H9 (cell line): ENCODE data around the gene IER5L. TPM values are rescaled to one million over a fixed set of nuclear protein-coding genes. Genes with fewer than 3 reads are reported as not detected.
A peak's percentile ranks its signal among the peaks of the same experiment; 100 is the strongest.

Experiments used
- DNase-seq: peaks from one replicate; pipeline ENCODE4 v3.0.0-alpha.2; 2017
- H2AFZ ChIP-seq: one replicate; pipeline ENCODE4 v1.6.1; 2013; ENCODE audit warnings: mild to moderate bottlenecking, low read length, control low read depth, moderate library complexity
- H2AK5ac ChIP-seq: 2 replicates; pipeline ENCODE4 v1.6.1; 2013; ENCODE audit warnings: low read length, control low read depth, mixed read lengths; ENCODE audit not compliant: insufficient read length
- H2BK120ac ChIP-seq: one replicate; pipeline ENCODE4 v1.6.1; 2013; ENCODE audit warnings: low read depth, mild to moderate bottlenecking, low read length, control low read depth, inconsistent platforms; ENCODE audit not compliant: poor library complexity, severe bottlenecking
- H2BK12ac ChIP-seq: 2 replicates; pipeline ENCODE4 v1.6.1; 2013; ENCODE audit warnings: low read length, control low read depth, mixed read lengths, low read depth; ENCODE audit not compliant: insufficient read length
- H2BK15ac ChIP-seq: 2 replicates; pipeline ENCODE4 v1.6.1; 2013; ENCODE audit warnings: low read depth, low read length, control low read depth
- H2BK20ac ChIP-seq: one replicate; pipeline ENCODE4 v1.6.1; 2013; ENCODE audit warnings: low read depth, mild to moderate bottlenecking, low read length, control low read depth, inconsistent platforms; ENCODE audit not compliant: poor library complexity, severe bottlenecking
- H2BK5ac ChIP-seq: 2 replicates; pipeline ENCODE4 v1.6.1; 2013; ENCODE audit warnings: low read length, control low read depth, mixed read lengths; ENCODE audit not compliant: insufficient read length
- H3K14ac ChIP-seq: 2 replicates; pipeline ENCODE4 v1.6.1; 2013; ENCODE audit warnings: low read length, control low read depth; ENCODE audit not compliant: insufficient read depth
- H3K18ac ChIP-seq: 2 replicates; pipeline ENCODE4 v1.6.1; 2013; ENCODE audit warnings: low read depth, mild to moderate bottlenecking, mixed read lengths, low read length, control low read depth; ENCODE audit not compliant: insufficient read length
- H3K23ac ChIP-seq: 2 replicates; pipeline ENCODE4 v1.6.1; 2013; ENCODE audit warnings: low read length, control low read depth, mixed read lengths, low read depth; ENCODE audit not compliant: insufficient read length
- H3K23me2 ChIP-seq: 2 replicates; pipeline ENCODE4 v1.6.1; 2013; ENCODE audit warnings: low read depth, mild to moderate bottlenecking, mixed read lengths, low read length, control low read depth; ENCODE audit not compliant: insufficient read length, poor library complexity, severe bottlenecking
- H3K27ac ChIP-seq: 2 replicates; pipeline ENCODE4 v1.5.1; 2013; ENCODE audit warnings: low read length, control low read depth, mixed read lengths, low read depth; ENCODE audit not compliant: insufficient read length
- H3K27me3 ChIP-seq: 2 replicates; pipeline ENCODE4 v1.6.1; 2013; ENCODE audit warnings: low read length, control low read depth, inconsistent platforms; ENCODE audit not compliant: insufficient read depth
- H3K4ac ChIP-seq: 2 replicates; pipeline ENCODE4 v1.6.1; 2013; ENCODE audit warnings: low read depth, mild to moderate bottlenecking, control low read depth, inconsistent platforms, low read length, moderate library complexity
- H3K4me1 ChIP-seq: 2 replicates; pipeline ENCODE4 v1.6.1; 2013; ENCODE audit warnings: low read length, control low read depth, inconsistent platforms; ENCODE audit not compliant: insufficient read depth
- H3K4me2 ChIP-seq: 2 replicates; pipeline ENCODE4 v1.6.1; 2013; ENCODE audit warnings: low read length, control low read depth, mixed read lengths; ENCODE audit not compliant: insufficient read length, insufficient read depth
- H3K56ac ChIP-seq: 2 replicates; pipeline ENCODE4 v1.6.1; 2013; ENCODE audit warnings: low read depth, mild to moderate bottlenecking, mixed read lengths, low read length, control low read depth; ENCODE audit not compliant: insufficient read length
- H3K79me1 ChIP-seq: 2 replicates; pipeline ENCODE4 v1.6.1; 2013; ENCODE audit warnings: low read depth, mild to moderate bottlenecking, moderate library complexity, low read length, control low read depth, inconsistent platforms; ENCODE audit not compliant: insufficient read depth, poor library complexity, severe bottlenecking
- H3K79me2 ChIP-seq: 2 replicates; pipeline ENCODE4 v1.6.1; 2013; ENCODE audit warnings: low read length, control low read depth, inconsistent platforms; ENCODE audit not compliant: insufficient read depth
- H3K9ac ChIP-seq: 2 replicates; pipeline ENCODE4 v1.6.1; 2013; ENCODE audit warnings: low read length, control low read depth, mixed read lengths; ENCODE audit not compliant: insufficient read length; ENCODE audit errors: extremely low read depth
- H3K9me3 ChIP-seq: one replicate; pipeline ENCODE4 v1.6.1; 2013; ENCODE audit warnings: low read depth, low read length, inconsistent platforms; ENCODE audit not compliant: control insufficient read depth
- H3T11ph ChIP-seq: one replicate; pipeline ENCODE4 v1.6.1; 2013; ENCODE audit warnings: mild to moderate bottlenecking, low read length, control low read depth, inconsistent platforms
- H4K20me1 ChIP-seq: one replicate; pipeline ENCODE4 v1.6.1; 2013; ENCODE audit not compliant: control insufficient read depth, insufficient read length, insufficient read depth
- H4K5ac ChIP-seq: 2 replicates; pipeline ENCODE4 v1.6.1; 2013; ENCODE audit warnings: low read depth, mild to moderate bottlenecking, mixed read lengths, low read length, control low read depth; ENCODE audit not compliant: insufficient read length
- H4K8ac ChIP-seq: replicated peaks from 2 replicates; pipeline ENCODE4 v1.6.1; 2013; ENCODE audit warnings: low read length, control low read depth, mixed read lengths, low read depth; ENCODE audit not compliant: insufficient read length
- H4K91ac ChIP-seq: 2 replicates; pipeline ENCODE4 v1.6.1; 2013; ENCODE audit warnings: low read depth, mild to moderate bottlenecking, moderate library complexity, mixed read lengths, low read length, control low read depth; ENCODE audit not compliant: insufficient read length
- H3K27ac Mint-ChIP-seq, 3 experiments: 2 replicates in 2 of 3; 3 replicates in 1 of 3; pipeline ENCODE4 v1.8.0; 2020 to 2021; ENCODE audit warnings: mixed read lengths in 3 of 3, mild to moderate bottlenecking in 1 of 3, moderate library complexity in 1 of 3
- H3K27me3 Mint-ChIP-seq: 2 replicates; pipeline ENCODE4 v1.8.0; 2021; ENCODE audit warnings: low read depth, mild to moderate bottlenecking, moderate library complexity, mixed read lengths
- H3K36me3 Mint-ChIP-seq, 3 experiments: 2 replicates in 2 of 3; 3 replicates in 1 of 3; pipeline ENCODE4 v1.8.0; 2020 to 2021; ENCODE audit warnings: low read depth in 3 of 3, mixed read lengths in 3 of 3; ENCODE audit not compliant: insufficient read depth in 1 of 3
- H3K4me1 Mint-ChIP-seq, 2 experiments: 2 replicates each; pipeline ENCODE4 v1.8.0; 2020; ENCODE audit warnings: mixed read lengths in 2 of 2
- H3K4me3 Mint-ChIP-seq, 2 experiments: 2 replicates in 1 of 2; 3 replicates in 1 of 2; pipeline ENCODE4 v1.8.0; 2020 to 2021; ENCODE audit warnings: mild to moderate bottlenecking in 2 of 2, mixed read lengths in 2 of 2, moderate library complexity in 1 of 2
- H3K9me3 Mint-ChIP-seq, 2 experiments: 2 replicates in 1 of 2; 3 replicates in 1 of 2; pipeline ENCODE4 v1.8.0; 2020; ENCODE audit warnings: mild to moderate bottlenecking in 2 of 2, mixed read lengths in 2 of 2, moderate library complexity in 1 of 2
- CTCF ChIP-seq: fragments of 200-600 bp; sonication (generic); conservative IDR thresholded peaks from 3 replicates; pipeline ENCODE4 v1.8.0; 2021; ENCODE audit warnings: antibody characterized with exemption, mild to moderate bottlenecking
- WGBS: extraction: QIAGEN DNeasy Blood & Tissue Kit; methylation state at CpG from one replicate; pipeline ENCODE4 v1.1.7; 2013; ENCODE audit warnings: missing lambda C conversion rate, low lambda C conversion rate, mixed read lengths; ENCODE audit not compliant: insufficient read length; ENCODE audit errors: extremely low coverage; 5-methylcytosine and 5-hydroxymethylcytosine counted together
- total RNA-seq: library from RNA; stranded (reverse); gene quantifications from 2 replicates; pipeline ENCODE4 v1.2.1, GENCODE V29; 2021

The IER5L gene
- total RNA-seq, 1 experiment from 2014 or later: 1.0 TPM

GRCh38 chr9:129145316-129145715 is 32.7 kb downstream of the IER5L start:
- Histone ChIP-seq H3K14ac (peak overlapping the region; percentile 38), H3K23ac (no peak overlapping the region), H3K79me2 (no peaks in the 10 kb centered on the region), H2BK15ac (no peak overlapping the region), H3K18ac (peak overlapping the region; percentile 13), H4K91ac (no peak overlapping the region), H2BK5ac (no peak overlapping the region), H3K27ac (no peak overlapping the region), H2AFZ (no peak overlapping the region), H3K4me2 (no peak overlapping the region), H3K23me2 (peaks cover 1% of the 10 kb centered on the region), H4K20me1 (no peaks in the 10 kb centered on the region), H4K8ac (no peak overlapping the region), H3K4ac (no peak overlapping the region), H2BK120ac (no peak overlapping the region), H3K9ac (no peak overlapping the region), H2BK20ac (no peak overlapping the region), H2BK12ac (no peak overlapping the region), H3K9me3 (no peaks in the 10 kb centered on the region), H3K79me1 (no peaks in the 10 kb centered on the region), H3K56ac (no peak overlapping the region), H4K5ac (no peak overlapping the region), H3T11ph (no peak overlapping the region), H3K4me1 (peaks cover 11% of the 10 kb centered on the region; the same call in 1 of the 2 replicates), H2AK5ac (no peak overlapping the region), H3K27me3 (no peaks in the 10 kb centered on the region)
- Mint-ChIP-seq H3K27me3 (peaks cover 1% of the 10 kb centered on the region; the same call in 1 of the 2 replicates), H3K4me1 (peaks cover 41 to 58% of the 10 kb centered on the region in 2 experiments), H3K9me3 (no peaks in the 10 kb centered on the region), H3K4me3 (no peak overlapping the region), H3K27ac (peak overlapping the region in 2 of 3 experiments; percentile 64 to 68; a peak in 5 of 7 replicates), H3K36me3 (peaks cover 16 to 42% (median 34%) of the 10 kb centered on the region in 3 experiments; a peak in 6 of 7 replicates)
- no CpG with 5 or more reads among the region's 2 CpGs for WGBS
- TF ChIP-seq CTCF: no peak
- no peak for DNase-seq
